ENCODE data around the gene GPR160. TPM values are rescaled to one million over a fixed set of nuclear protein-coding genes. Genes with fewer than 3 reads are reported as not detected.

The GPR160 gene
- total RNA-seq, 1 experiment from 2014 or later: 16.1 TPM

DNA sequence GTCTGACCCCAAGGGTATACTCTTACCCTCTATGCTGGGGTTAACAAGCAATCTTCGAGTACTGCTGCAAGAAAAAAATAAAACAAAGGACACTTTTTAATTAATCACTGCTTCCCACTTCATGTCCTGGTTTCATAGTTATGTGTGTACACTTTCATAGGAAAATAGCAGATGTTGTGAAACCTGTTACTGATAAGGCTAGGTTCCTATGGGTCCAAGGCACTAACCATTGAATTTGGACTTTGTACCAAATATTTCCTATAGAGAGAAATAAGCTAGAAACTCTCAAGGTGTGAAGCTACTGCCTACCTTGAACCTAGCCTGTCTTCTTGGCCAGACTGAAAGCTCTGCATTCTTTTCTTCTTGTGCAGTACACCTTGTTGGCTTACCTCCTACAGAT, 14.6 kb upstream of the GPR160 start:
- intact Hi-C loops (cut with micrococcal nuclease; ENCODE audit: unreplicated experiment): no loop called here
- Mint-ChIP-seq H3K9me3 (ENCODE audit: unreplicated experiment) (peaks cover 9% of the 10 kb centered on the region), H3K27me3 (ENCODE audit: insufficient read depth, unreplicated experiment) (no peaks in the 10 kb centered on the region), H3K4me3 (ENCODE audit: unreplicated experiment) (no peak overlapping the region), H3K27ac (ENCODE audit: unreplicated experiment) (no peak overlapping the region), H3K4me1 (ENCODE audit: low read depth, unreplicated experiment) (peaks cover 26% of the 10 kb centered on the region), H3K36me3 (ENCODE audit: insufficient read depth, unreplicated experiment) (no peaks in the 10 kb centered on the region)
- TF ChIP-seq, protein P1, sequence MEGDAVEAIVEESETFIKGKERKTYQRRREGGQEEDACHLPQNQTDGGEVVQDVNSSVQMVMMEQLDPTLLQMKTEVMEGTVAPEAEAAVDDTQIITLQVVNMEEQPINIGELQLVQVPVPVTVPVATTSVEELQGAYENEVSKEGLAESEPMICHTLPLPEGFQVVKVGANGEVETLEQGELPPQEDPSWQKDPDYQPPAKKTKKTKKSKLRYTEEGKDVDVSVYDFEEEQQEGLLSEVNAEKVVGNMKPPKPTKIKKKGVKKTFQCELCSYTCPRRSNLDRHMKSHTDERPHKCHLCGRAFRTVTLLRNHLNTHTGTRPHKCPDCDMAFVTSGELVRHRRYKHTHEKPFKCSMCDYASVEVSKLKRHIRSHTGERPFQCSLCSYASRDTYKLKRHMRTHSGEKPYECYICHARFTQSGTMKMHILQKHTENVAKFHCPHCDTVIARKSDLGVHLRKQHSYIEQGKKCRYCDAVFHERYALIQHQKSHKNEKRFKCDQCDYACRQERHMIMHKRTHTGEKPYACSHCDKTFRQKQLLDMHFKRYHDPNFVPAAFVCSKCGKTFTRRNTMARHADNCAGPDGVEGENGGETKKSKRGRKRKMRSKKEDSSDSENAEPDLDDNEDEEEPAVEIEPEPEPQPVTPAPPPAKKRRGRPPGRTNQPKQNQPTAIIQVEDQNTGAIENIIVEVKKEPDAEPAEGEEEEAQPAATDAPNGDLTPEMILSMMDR (IDR thresholded peaks at IDR 0.05; ENCODE audit: insufficient read depth in 1 of 2, low read depth in 1 of 2, low read length in 1 of 2, severe bottlenecking in 1 of 2, unreplicated experiment in 1 of 2): no peak
- CTCF ChIA-PET: interaction anchor here (0.6 to 1.0 kb wide), 2 partner anchors 15 to 28 kb away, joined by 3 read pairs; partner anchors contain the start of gene GPR160
- Histone ChIP-seq H3K4me1 (peaks cover 24% of the 10 kb centered on the region), H3K4me3 (ENCODE audit: low read depth, low read length) (no peak overlapping the region), H3K36me3 (ENCODE audit: control insufficient read depth, insufficient read depth, low read length) (no peaks in the 10 kb centered on the region), H3K9me3 (no peaks in the 10 kb centered on the region), H3K27me3 (replicated peaks; ENCODE audit: control insufficient read depth, insufficient read depth, low read length) (no peaks in the 10 kb centered on the region)
- POLR2A ChIA-PET: no interaction called here
- BruUV-seq (replicated peaks): no TSS peak
- DNase-seq: peak in 1 of 2 experiments; percentile 34

DNA sequence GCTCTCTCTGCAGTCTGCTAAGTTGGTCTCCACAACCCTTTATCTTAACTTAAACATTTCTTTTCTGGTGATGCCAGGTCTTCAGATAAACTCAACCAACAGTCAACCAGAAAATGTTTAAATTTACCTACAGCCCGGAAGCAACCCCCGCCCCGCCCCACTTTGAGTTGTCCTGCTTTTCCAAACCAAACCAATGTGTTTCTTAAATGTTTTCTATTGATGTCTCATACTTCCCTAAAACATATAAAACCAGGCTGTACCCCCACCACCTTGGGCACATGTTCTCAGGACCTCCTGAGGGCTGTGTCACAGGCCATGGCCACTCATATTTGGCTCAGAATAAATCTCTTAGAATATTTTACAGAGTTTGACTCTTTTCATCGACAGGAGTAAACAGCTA, 13.2 kb upstream of the GPR160 start:
- intact Hi-C loops (cut with micrococcal nuclease; ENCODE audit: unreplicated experiment): no loop called here
- Mint-ChIP-seq H3K4me1 (ENCODE audit: low read depth, unreplicated experiment) (peaks cover 26% of the 10 kb centered on the region), H3K9me3 (ENCODE audit: unreplicated experiment) (peaks cover 17% of the 10 kb centered on the region), H3K27me3 (ENCODE audit: insufficient read depth, unreplicated experiment) (peaks cover 5% of the 10 kb centered on the region), H3K4me3 (ENCODE audit: unreplicated experiment) (no peak overlapping the region), H3K27ac (ENCODE audit: unreplicated experiment) (no peak overlapping the region), H3K36me3 (ENCODE audit: insufficient read depth, unreplicated experiment) (no peaks in the 10 kb centered on the region)
- no peak overlapping the region for H3K4me3 ChIP-seq (ENCODE audit: low read depth, low read length)
- H3K36me3 ChIP-seq (ENCODE audit: control insufficient read depth, insufficient read depth, low read length): no peaks in the 10 kb centered on the region
- H3K4me1 ChIP-seq: peaks cover 24% of the 10 kb centered on the region
- TF ChIP-seq, protein P1 (IDR thresholded peaks at IDR 0.05; ENCODE audit: insufficient read depth in 1 of 2, low read depth in 1 of 2, low read length in 1 of 2, severe bottlenecking in 1 of 2, unreplicated experiment in 1 of 2): no peak
- CTCF ChIA-PET: no interaction called here
- DNase-seq: no peak
- POLR2A ChIA-PET: no interaction called here
- BruUV-seq (replicated peaks): no TSS peak
- H3K27me3 ChIP-seq (replicated peaks; ENCODE audit: control insufficient read depth, insufficient read depth, low read length): no peaks in the 10 kb centered on the region
- no peaks in the 10 kb centered on the region for H3K9me3 ChIP-seq

DNA sequence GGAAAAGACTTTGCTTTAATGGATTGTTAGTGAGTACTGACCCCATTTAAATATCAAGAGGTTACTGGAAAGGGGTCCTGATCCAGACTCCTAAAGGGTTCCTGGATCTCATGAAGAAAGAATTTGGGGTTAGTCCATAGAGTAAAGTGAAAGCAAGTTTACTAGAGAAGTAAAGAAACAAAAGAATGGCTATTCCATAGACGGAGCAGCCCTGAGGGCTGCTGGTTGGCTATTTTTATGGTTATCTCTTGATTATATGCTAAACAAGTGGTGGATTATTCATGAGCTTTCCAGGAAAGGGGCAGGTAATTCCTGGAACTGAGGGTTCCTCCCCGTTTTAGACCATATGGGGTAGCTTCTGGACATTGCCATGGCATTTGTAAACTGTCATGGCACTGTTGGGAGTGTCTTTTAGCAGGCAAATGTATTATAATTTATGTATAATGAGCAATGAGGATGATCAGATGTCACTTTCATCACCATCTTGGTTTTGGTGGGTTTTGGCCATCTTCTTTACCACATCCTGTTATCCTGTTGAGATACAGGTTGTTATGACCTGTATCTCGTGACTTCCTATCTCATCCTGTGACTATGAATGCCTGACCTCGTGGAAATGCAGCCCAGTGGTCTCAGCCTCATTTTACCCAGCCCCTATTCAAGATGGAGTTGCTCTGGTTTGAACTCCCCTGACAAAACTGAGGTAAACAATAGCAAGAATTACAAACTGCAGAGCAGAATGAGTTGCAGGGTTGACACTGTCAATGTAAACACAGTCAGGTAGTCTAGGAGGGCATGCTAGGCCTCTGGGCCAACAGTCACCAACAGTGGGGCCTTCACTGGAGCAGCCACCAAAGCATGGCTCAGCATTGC, 10.3 kb upstream of the GPR160 start:
- Mint-ChIP-seq H3K4me1 (ENCODE audit: low read depth, unreplicated experiment) (peaks cover 10% of the 10 kb centered on the region), H3K36me3 (ENCODE audit: insufficient read depth, unreplicated experiment) (no peaks in the 10 kb centered on the region), H3K9me3 (ENCODE audit: unreplicated experiment) (peaks cover 17% of the 10 kb centered on the region), H3K27me3 (ENCODE audit: insufficient read depth, unreplicated experiment) (peaks cover 5% of the 10 kb centered on the region), H3K27ac (ENCODE audit: unreplicated experiment) (no peak overlapping the region), H3K4me3 (ENCODE audit: unreplicated experiment) (no peak overlapping the region)
- no peak for DNase-seq
- no peak overlapping the region for H3K4me3 ChIP-seq (ENCODE audit: low read depth, low read length)
- POLR2A ChIA-PET: no interaction called here
- H3K9me3 ChIP-seq: no peaks in the 10 kb centered on the region
- CTCF ChIA-PET: interaction anchor here (0.6 kb wide), 2 partner anchors 10 to 338 kb away, joined by 3 to 5 read pairs; no protein-coding TSS in a partner anchor
- no TSS peak for BruUV-seq (replicated peaks)
- TF ChIP-seq, protein P1 (IDR thresholded peaks at IDR 0.05; ENCODE audit: insufficient read depth in 1 of 2, low read depth in 1 of 2, low read length in 1 of 2, severe bottlenecking in 1 of 2, unreplicated experiment in 1 of 2): no peak
- no peaks in the 10 kb centered on the region for H3K27me3 ChIP-seq (replicated peaks; ENCODE audit: control insufficient read depth, insufficient read depth, low read length)
- peaks cover 18% of the 10 kb centered on the region for H3K4me1 ChIP-seq
- intact Hi-C loops (cut with micrococcal nuclease; ENCODE audit: unreplicated experiment): no loop called here
- no peaks in the 10 kb centered on the region for H3K36me3 ChIP-seq (ENCODE audit: control insufficient read depth, insufficient read depth, low read length)

Data from Caco-2 (cell line).